HG03060 (cell line): ENCODE results near the gene FEN1.

Experiments
- ATAC-seq: cut with Tn5 transposase; IDR thresholded peaks from one replicate; pipeline ENCODE4 v1.9.1; 2021; ENCODE audit warnings: low read depth, moderate number of reproducible peaks; ENCODE audit not compliant: unreplicated experiment

The FEN1 gene

GRCh38 chr11:61756452-61757212, 36.1 kb upstream of the FEN1 start:
- peak; percentile 45 for ATAC-seq

GRCh38 chr11:61757213-61757862, 35.4 kb upstream of the FEN1 start:
- ATAC-seq, result no peak

- ATAC-seq, result no peak
These were observed 31.8 kb upstream of the FEN1 start for GRCh38 chr11:61760946-61761345.

- ATAC-seq, result no peak
These were observed 31.1 kb upstream of the FEN1 start for GRCh38 chr11:61761440-61762222.

GRCh38 chr11:61762223-61762615, 30.5 kb upstream of the FEN1 start:
- no peak for ATAC-seq

- ATAC-seq, result no peak
These were observed 29.9 kb upstream of the FEN1 start for GRCh38 chr11:61762798-61763197.

GRCh38 chr11:61763930-61764605, 28.6 kb upstream of the FEN1 start:
- ATAC-seq, result no peak

- ATAC-seq, result no peak
These were observed 28.0 kb upstream of the FEN1 start for GRCh38 chr11:61764606-61765260.

GRCh38 chr11:61765550-61766253, 27.0 kb upstream of the FEN1 start:
- ATAC-seq, result no peak

GRCh38 chr11:61766353-61766841, 26.3 kb upstream of the FEN1 start:
- no peak for ATAC-seq

GRCh38 chr11:61768376-61769076, 24.2 kb upstream of the FEN1 start:
- ATAC-seq, result no peak

GRCh38 chr11:61769169-61769920, 23.4 kb upstream of the FEN1 start:
- ATAC-seq, result no peak

- no peak for ATAC-seq
These were observed 22.6 kb upstream of the FEN1 start for GRCh38 chr11:61769946-61770683.

GRCh38 chr11:61771195-61771894, 21.4 kb upstream of the FEN1 start:
- ATAC-seq, result no peak

GRCh38 chr11:61771985-61772455, 20.7 kb upstream of the FEN1 start:
- ATAC-seq, result no peak

- ATAC-seq, result no peak
These were observed 19.4 kb upstream of the FEN1 start for GRCh38 chr11:61773356-61773755.

- no peak for ATAC-seq
These were observed 18.9 kb upstream of the FEN1 start for GRCh38 chr11:61773809-61774208.
